Bronchial epithelial cell (primary cell): Measurements from ENCODE around the gene MAGOH. TPM values are rescaled to one million over a fixed set of nuclear protein-coding genes. Genes with fewer than 3 reads are reported as not detected.

Experiments used
- DNase-seq: peaks from one replicate; pipeline ENCODE4 v3.0.0-alpha.2; 2010; ENCODE audit warnings: low read depth
- FAIRE-seq: peaks from 2 replicates; lab custom pipeline; 2011; peaks lifted over from hg19 to GRCh38; lab: Jason Lieb, UNC
- H3K27me3 ChIP-seq: 2 replicates; pipeline ENCODE4 v1.5.1; 2011; ENCODE audit warnings: low read length; ENCODE audit not compliant: control insufficient read depth, insufficient read depth
- H3K36me3 ChIP-seq: 2 replicates; pipeline ENCODE4 v1.5.1; 2011; ENCODE audit warnings: low read length; ENCODE audit not compliant: control insufficient read depth, insufficient read depth
- H3K4me3 ChIP-seq: 2 replicates; pipeline ENCODE4 v1.5.1; 2011; ENCODE audit warnings: mild to moderate bottlenecking, low read depth, low read length, control low read depth
- CTCF ChIP-seq: IDR thresholded peaks from 2 replicates; pipeline ENCODE4 v1.5.1; 2011; ENCODE audit warnings: mild to moderate bottlenecking, moderate library complexity, low read length, control low read depth, inconsistent platforms; ENCODE audit not compliant: insufficient read depth, severe bottlenecking
- total RNA-seq: library from RNA; depleted of rRNA; stranded (reverse); fragments of >200 nt; gene quantifications from 2 replicates; pipeline ENCODE4 v1.2.1, GENCODE V29; 2014

The MAGOH gene
- total RNA-seq, 1 donor from 2014 or later = 33.7 TPM

DNA sequence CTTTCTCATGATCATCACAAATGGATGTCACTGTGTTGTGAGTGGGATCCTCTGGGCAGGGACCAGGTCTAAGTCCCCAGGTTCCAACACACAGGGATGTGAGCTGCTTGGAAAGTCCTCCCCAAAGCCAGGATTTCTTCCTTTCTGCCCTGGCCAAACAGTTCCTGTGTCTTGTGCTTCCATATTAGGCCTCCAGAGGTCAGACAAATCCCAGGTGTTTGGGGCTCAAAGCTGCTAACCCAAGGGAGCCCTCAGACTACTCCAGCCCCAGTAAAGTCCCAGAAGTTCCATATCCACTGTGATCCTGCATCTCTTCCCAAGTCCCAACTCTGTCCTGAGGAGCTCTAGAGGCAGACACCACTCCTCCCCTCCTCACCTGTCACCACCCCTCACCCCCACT lies 27.7 kb upstream of the MAGOH start:
- Histone ChIP-seq H3K36me3 (peaks cover 17% of the 10 kb centered on the region), H3K4me3 (no peak overlapping the region), H3K27me3 (no peaks in the 10 kb centered on the region)
- FAIRE-seq (no peak), DNase-seq (peak; percentile 20)
- peak; percentile 54 for TF ChIP-seq CTCF

GRCh38 chr1:53265581-53265980 lies 27.3 kb upstream of the MAGOH start:
- Histone ChIP-seq H3K4me3 (no peak overlapping the region), H3K36me3 (peaks cover 16% of the 10 kb centered on the region), H3K27me3 (no peaks in the 10 kb centered on the region)
- FAIRE-seq (peak; percentile 86), DNase-seq (no peak)
- TF ChIP-seq CTCF = no peak

DNA sequence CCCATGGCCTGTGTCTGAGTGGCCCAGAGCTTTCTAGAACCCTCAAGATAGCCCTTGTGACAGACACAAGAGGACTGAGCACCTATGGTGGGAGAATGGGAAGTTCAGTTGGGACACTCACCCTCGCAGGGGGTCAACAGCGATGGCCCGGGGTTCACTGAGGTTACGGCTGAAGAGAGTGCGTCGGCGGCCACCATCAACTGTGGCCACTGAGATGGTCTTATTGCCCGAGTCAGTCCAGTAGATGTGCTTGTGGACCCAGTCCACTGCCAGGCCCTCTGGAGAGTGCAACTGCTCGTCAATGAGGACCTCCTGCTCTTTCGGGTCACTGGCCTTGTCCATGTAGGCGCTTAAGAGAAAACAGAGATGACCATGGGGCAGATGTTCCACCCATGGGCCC lies 25.7 kb upstream of the MAGOH start:
- H3K36me3 ChIP-seq = peaks cover 17% of the 10 kb centered on the region
- H3K4me3 ChIP-seq = no peak overlapping the region
- DNase-seq (no peak), FAIRE-seq (no peak)
- no peaks in the 10 kb centered on the region for H3K27me3 ChIP-seq
- no peak for TF ChIP-seq CTCF

DNA sequence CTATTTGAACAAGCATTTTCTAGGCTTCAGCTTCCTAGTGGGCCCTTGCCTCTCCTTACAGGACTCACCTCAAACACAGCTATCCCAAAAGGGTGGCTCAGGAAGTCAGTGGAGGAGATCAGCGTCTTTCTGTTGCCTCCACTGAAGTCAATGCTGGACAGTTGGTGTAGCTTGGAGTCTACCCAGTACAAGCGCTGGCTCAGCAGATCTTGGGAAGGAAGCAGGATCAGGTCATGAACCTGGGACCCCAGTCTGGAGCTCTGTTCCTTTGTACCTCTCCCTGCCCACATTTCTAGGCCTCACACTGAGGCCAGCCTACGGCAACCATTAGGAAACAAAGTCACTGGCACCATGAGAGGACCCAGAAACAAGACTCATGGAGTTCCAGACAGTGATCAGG lies 23.7 kb upstream of the MAGOH start:
- no peak for DNase-seq
- TF ChIP-seq CTCF = no peak
- H3K4me3 ChIP-seq = no peak overlapping the region
- peaks cover 20% of the 10 kb centered on the region for H3K36me3 ChIP-seq
- FAIRE-seq = peak; percentile 88
- H3K27me3 ChIP-seq = no peaks in the 10 kb centered on the region

GRCh38 chr1:53260631-53261247 lies 22.4 kb upstream of the MAGOH start:
- TF ChIP-seq CTCF = no peak
- Histone ChIP-seq H3K4me3 (no peak overlapping the region), H3K36me3 (peaks cover 18% of the 10 kb centered on the region), H3K27me3 (no peaks in the 10 kb centered on the region)
- peak; percentile 18 for FAIRE-seq
- DNase-seq = no peak

GRCh38 chr1:53259932-53260331 lies 21.6 kb upstream of the MAGOH start:
- peaks cover 15% of the 10 kb centered on the region for H3K36me3 ChIP-seq
- DNase-seq (no peak), FAIRE-seq (no peak)
- no peak for TF ChIP-seq CTCF
- no peaks in the 10 kb centered on the region for H3K27me3 ChIP-seq
- no peak overlapping the region for H3K4me3 ChIP-seq
